Measurements from ENCODE around the gene DNAH8. TPM values are rescaled to one million over a fixed set of nuclear protein-coding genes. Genes with fewer than 3 reads are reported as not detected.

The DNAH8 gene
- total RNA-seq, 1 donor from 2014 or later = 0.03 TPM

DNA sequence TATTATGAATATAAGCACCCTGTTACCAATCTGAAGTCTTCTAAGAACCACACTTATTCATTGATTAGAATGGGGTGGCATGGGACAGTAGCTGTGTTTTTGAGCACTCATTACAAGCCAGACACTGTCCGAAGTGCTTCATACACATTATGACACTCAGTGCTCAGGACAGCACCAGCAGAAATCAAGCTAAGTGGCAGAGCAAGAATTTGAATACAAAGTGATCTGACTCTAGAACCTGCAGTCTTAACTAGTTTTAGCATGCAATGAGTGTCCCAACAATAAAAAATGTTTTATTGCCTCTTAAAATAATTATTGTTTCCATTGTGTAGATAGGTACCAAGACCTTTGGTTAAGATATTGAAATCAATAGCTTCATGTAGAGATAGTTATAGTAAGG lies 294.4 kb downstream of the DNAH8 start:
- H3K27me3 ChIP-seq (ENCODE audit: low read depth) = no peaks in the 10 kb centered on the region
- H3K4me1 ChIP-seq = no peaks in the 10 kb centered on the region
- no peak overlapping the region for H3K27ac ChIP-seq
- TF ChIP-seq, protein P1, sequence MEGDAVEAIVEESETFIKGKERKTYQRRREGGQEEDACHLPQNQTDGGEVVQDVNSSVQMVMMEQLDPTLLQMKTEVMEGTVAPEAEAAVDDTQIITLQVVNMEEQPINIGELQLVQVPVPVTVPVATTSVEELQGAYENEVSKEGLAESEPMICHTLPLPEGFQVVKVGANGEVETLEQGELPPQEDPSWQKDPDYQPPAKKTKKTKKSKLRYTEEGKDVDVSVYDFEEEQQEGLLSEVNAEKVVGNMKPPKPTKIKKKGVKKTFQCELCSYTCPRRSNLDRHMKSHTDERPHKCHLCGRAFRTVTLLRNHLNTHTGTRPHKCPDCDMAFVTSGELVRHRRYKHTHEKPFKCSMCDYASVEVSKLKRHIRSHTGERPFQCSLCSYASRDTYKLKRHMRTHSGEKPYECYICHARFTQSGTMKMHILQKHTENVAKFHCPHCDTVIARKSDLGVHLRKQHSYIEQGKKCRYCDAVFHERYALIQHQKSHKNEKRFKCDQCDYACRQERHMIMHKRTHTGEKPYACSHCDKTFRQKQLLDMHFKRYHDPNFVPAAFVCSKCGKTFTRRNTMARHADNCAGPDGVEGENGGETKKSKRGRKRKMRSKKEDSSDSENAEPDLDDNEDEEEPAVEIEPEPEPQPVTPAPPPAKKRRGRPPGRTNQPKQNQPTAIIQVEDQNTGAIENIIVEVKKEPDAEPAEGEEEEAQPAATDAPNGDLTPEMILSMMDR (IDR thresholded peaks at IDR 0.05) = no peak
- DNase-seq = no peak
- H3K36me3 ChIP-seq = no peaks in the 10 kb centered on the region
- intact Hi-C loops (cut with DNase I) = no loop called here
- H3K9me3 ChIP-seq = no peaks in the 10 kb centered on the region
- ATAC-seq = no peak
- H3K4me3 ChIP-seq = no peak overlapping the region

DNA sequence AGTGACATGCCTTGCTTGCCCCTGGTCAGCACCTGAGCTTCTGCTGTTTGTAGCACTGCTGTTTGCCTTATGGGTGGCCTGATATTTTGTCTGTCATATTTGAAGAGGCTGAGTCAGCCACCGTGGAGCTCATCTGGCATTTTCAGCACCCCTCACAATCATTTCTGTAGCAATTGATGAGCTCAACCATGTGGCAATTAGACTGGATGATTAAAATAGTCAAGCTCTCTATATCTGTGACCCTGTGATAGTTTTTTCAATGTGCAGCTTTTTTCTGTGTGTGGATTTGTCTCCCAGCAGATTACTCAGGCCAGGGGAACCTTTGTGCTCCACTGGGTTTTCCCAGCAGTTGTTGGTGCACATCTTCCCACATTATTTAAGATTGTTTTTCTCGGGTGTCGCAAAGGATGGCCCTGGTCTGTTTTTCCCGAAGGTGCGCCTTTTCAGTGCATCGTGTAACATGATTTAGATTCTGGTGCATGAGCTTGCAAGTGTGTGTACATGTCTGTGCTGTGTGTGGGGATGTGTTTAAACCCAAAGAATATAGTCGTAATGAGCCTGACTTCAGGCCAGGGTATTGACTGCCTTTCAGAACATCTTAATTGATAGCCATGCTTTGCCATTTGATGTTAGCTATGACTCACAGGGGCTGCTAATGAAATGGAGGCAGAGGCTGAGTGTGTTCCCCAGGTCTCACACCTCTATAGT lies 301.9 kb downstream of the DNAH8 start:
- TF ChIP-seq, protein P1 (IDR thresholded peaks at IDR 0.05) = no peak
- no peaks in the 10 kb centered on the region for H3K4me1 ChIP-seq
- DNase-seq (no peak), ATAC-seq (no peak)
- H3K27ac ChIP-seq = no peak overlapping the region
- no peaks in the 10 kb centered on the region for H3K27me3 ChIP-seq (ENCODE audit: low read depth)
- no peak overlapping the region for H3K4me3 ChIP-seq
- no peaks in the 10 kb centered on the region for H3K36me3 ChIP-seq
- no peaks in the 10 kb centered on the region for H3K9me3 ChIP-seq
- intact Hi-C loops (cut with DNase I) = no loop called here

DNA sequence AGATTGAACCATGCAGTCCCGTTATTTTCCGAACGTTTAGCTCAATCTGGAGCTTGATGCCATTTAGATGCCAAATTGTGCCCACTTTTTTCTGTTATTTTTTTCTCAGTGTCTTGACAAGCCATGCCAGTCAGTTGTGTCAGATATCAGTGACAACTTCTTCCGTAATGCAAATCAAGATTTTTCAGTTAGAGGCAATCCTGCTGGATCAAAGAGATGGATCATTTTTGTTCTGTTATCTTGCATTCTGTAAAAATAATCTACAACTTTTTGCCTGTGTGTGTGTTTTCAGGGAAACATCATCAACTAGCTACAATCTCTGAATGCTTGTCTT lies 302.4 kb downstream of the DNAH8 start:
- H3K4me3 ChIP-seq = no peak overlapping the region
- no peaks in the 10 kb centered on the region for H3K27me3 ChIP-seq (ENCODE audit: low read depth)
- H3K27ac ChIP-seq = no peak overlapping the region
- intact Hi-C loops (cut with DNase I) = no loop called here
- ATAC-seq (no peak), DNase-seq (no peak)
- no peaks in the 10 kb centered on the region for H3K4me1 ChIP-seq
- no peaks in the 10 kb centered on the region for H3K36me3 ChIP-seq
- H3K9me3 ChIP-seq = no peaks in the 10 kb centered on the region
- TF ChIP-seq, protein P1 (IDR thresholded peaks at IDR 0.05) = no peak

DNA sequence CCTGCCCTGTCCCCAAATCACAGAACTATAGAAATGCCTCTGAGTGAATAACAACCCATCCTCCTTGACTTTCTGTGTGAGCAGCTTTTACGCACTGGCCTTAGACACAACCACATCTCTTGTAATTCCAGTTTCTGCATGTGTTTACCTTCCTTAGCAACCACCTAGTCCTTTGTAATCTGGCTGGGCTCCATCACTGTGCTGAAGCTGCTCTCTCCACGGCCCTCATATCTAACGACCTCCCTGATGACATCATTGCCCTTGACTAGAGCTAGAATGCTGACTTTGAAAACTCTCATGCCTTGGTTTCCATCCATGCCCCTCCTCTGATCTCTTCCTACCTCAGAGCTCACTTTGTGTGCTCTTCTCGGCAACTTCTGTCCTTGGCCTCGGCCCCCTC lies 303.0 kb downstream of the DNAH8 start:
- TF ChIP-seq, protein P1 (IDR thresholded peaks at IDR 0.05) = no peak
- Histone ChIP-seq H3K4me1 (no peaks in the 10 kb centered on the region), H3K36me3 (no peaks in the 10 kb centered on the region), H3K4me3 (no peak overlapping the region), H3K9me3 (no peaks in the 10 kb centered on the region), H3K27ac (no peak overlapping the region), H3K27me3 (ENCODE audit: low read depth) (no peaks in the 10 kb centered on the region)
- intact Hi-C loops (cut with DNase I) = no loop called here
- DNase-seq (no peak), ATAC-seq (peak; percentile 52 to 61)

DNA sequence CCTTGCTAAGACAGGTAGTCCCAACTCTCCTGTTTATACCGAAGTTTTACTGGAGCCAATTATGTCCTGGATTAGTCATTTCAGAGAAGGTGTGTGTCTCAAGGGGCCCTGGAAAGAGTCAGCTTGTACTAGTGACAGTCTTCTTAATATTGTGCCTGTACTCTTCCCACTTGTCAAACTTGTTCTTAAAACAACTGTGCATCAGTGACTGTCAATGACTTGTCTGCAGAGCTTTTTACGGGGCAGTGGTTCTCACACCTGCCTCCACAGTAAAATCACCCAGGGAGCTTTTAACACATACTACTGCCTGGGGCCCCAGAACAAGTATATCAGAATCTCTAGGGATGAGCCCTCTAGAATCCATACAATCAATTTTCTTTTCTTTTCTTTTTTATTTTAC lies 305.0 kb downstream of the DNAH8 start:
- no peak for DNase-seq
- Histone ChIP-seq H3K4me1 (no peaks in the 10 kb centered on the region), H3K9me3 (no peaks in the 10 kb centered on the region), H3K27ac (no peak overlapping the region), H3K27me3 (ENCODE audit: low read depth) (no peaks in the 10 kb centered on the region), H3K4me3 (no peak overlapping the region), H3K36me3 (no peaks in the 10 kb centered on the region)
- no peak for ATAC-seq
- TF ChIP-seq, protein P1 (IDR thresholded peaks at IDR 0.05) = no peak
- intact Hi-C loops (cut with DNase I) = no loop called here
